Chondrocyte (in vitro differentiated cells): ENCODE data around the gene ARAP2. TPM values are rescaled to one million over a fixed set of nuclear protein-coding genes. Genes with fewer than 3 reads are reported as not detected.
"Not testable (repeated sequence)": the region's sequence is repeated elsewhere in the genome, so short reads cannot be mapped to it uniquely, and the experiment has no call there.

Experiments
- DNase-seq: peaks from one replicate; pipeline ENCODE4 v3.0.0; 2021; ENCODE audit warnings: mixed read lengths, low spot score
- H3K27ac Mint-ChIP-seq: one replicate; pipeline ENCODE4 v1.8.0; 2021; ENCODE audit warnings: mild to moderate bottlenecking, moderate library complexity, mixed read lengths; ENCODE audit not compliant: unreplicated experiment
- H3K27me3 Mint-ChIP-seq: 2 replicates; pipeline ENCODE4 v1.8.0; 2021; ENCODE audit warnings: low read depth, mixed read lengths
- H3K36me3 Mint-ChIP-seq: 2 replicates; pipeline ENCODE4 v1.8.0; 2021; ENCODE audit warnings: low read depth, mixed read lengths
- H3K4me1 Mint-ChIP-seq: 2 replicates; pipeline ENCODE4 v1.8.0; 2021; ENCODE audit warnings: low read depth, mild to moderate bottlenecking, mixed read lengths
- H3K4me3 Mint-ChIP-seq: one replicate; pipeline ENCODE4 v1.8.0; 2021; ENCODE audit warnings: mild to moderate bottlenecking, moderate library complexity, mixed read lengths; ENCODE audit not compliant: unreplicated experiment
- H3K9me3 Mint-ChIP-seq: 2 replicates; pipeline ENCODE4 v1.8.0; 2021; ENCODE audit warnings: low read depth, mixed read lengths
- total RNA-seq: library from RNA; stranded (reverse); gene quantifications from 3 replicates; pipeline ENCODE4 v1.2.1, GENCODE V29; 2021
- TF ChIP-seq, protein P1 (sequence below): fragments of 200-600 bp; sonication (generic); IDR thresholded peaks from 2 replicates; pipeline ENCODE4 v1.5.0; 2021; ENCODE audit warnings: antibody characterized with exemption, mild to moderate bottlenecking, moderate library complexity

ARAP2 gene
- total RNA-seq, 1 donor from 2014 or later = 1.6 TPM

DNA sequence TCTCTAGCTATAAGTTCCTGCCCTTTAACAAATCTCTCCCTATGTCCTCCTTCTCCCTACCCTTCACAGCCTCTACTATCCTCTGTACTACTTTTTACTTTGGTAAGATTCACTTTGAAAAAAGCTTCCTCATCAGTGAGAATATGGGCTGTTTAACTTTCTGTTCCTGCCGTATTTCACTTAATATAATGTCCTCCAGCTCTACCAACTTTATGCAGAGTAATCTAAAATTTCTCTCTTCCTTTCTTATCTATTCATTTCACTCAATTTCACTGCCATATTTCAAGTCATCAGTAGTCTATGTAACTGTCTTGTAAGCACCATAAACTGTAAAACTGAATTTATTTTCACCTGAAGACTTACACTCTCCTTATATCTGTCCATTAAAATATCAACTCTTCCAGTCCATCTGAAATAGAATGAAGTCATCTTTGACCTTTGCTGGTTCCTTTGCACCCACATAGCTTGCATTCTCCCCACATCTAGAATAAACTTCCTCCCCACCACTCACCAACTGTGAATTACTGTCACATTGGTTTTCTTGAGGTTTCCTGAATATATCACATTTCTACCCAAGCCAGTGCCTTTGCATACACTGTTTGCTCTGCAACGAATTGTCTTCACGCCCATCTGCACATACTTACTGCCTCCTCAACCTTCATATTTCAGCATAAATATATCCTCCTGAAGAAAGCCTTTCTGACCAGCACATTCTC lies 54.6 kb downstream of the ARAP2 start:
- H3K9me3 Mint-ChIP-seq = no peaks in the 10 kb centered on the region
- H3K36me3 Mint-ChIP-seq = no peaks in the 10 kb centered on the region
- H3K4me3 Mint-ChIP-seq = no peak overlapping the region
- H3K27ac Mint-ChIP-seq = no peak overlapping the region
- no peaks in the 10 kb centered on the region for H3K27me3 Mint-ChIP-seq
- DNase-seq = no peak
- TF ChIP-seq, protein P1, sequence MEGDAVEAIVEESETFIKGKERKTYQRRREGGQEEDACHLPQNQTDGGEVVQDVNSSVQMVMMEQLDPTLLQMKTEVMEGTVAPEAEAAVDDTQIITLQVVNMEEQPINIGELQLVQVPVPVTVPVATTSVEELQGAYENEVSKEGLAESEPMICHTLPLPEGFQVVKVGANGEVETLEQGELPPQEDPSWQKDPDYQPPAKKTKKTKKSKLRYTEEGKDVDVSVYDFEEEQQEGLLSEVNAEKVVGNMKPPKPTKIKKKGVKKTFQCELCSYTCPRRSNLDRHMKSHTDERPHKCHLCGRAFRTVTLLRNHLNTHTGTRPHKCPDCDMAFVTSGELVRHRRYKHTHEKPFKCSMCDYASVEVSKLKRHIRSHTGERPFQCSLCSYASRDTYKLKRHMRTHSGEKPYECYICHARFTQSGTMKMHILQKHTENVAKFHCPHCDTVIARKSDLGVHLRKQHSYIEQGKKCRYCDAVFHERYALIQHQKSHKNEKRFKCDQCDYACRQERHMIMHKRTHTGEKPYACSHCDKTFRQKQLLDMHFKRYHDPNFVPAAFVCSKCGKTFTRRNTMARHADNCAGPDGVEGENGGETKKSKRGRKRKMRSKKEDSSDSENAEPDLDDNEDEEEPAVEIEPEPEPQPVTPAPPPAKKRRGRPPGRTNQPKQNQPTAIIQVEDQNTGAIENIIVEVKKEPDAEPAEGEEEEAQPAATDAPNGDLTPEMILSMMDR = no peak
- peaks cover 6% of the 10 kb centered on the region for H3K4me1 Mint-ChIP-seq

GRCh38 chr4:36187723-36188333 lies 56.5 kb downstream of the ARAP2 start:
- DNase-seq = no peak
- H3K4me3 Mint-ChIP-seq = no peak overlapping the region
- no peaks in the 10 kb centered on the region for H3K36me3 Mint-ChIP-seq

GRCh38 chr4:36183665-36184393 lies 60.5 kb downstream of the ARAP2 start:
- Mint-ChIP-seq H3K27ac (no peak overlapping the region), H3K36me3 (no peaks in the 10 kb centered on the region), H3K9me3 (no peaks in the 10 kb centered on the region), H3K27me3 (no peaks in the 10 kb centered on the region), H3K4me1 (peaks cover under 1% of the 10 kb centered on the region), H3K4me3 (no peak overlapping the region)
- no peak for DNase-seq
- TF ChIP-seq, protein P1 = no peak

More at GRCh38 chr4:36187723-36188333, 56.5 kb downstream of the ARAP2 start:
- TF ChIP-seq, protein P1 = peak; percentile 96
- Mint-ChIP-seq H3K9me3 (no peaks in the 10 kb centered on the region), H3K4me1 (peaks cover 6% of the 10 kb centered on the region), H3K27ac (no peak overlapping the region), H3K27me3 (no peaks in the 10 kb centered on the region)

- TF ChIP-seq, protein P1 = no peak
- no peaks in the 10 kb centered on the region for H3K9me3 Mint-ChIP-seq
- peaks cover 6% of the 10 kb centered on the region for H3K4me1 Mint-ChIP-seq
- H3K27me3 Mint-ChIP-seq = no peaks in the 10 kb centered on the region
- no peak overlapping the region for H3K27ac Mint-ChIP-seq
- H3K36me3 Mint-ChIP-seq = no peaks in the 10 kb centered on the region
- no peak for DNase-seq
- H3K4me3 Mint-ChIP-seq = no peak overlapping the region
These were observed 61.1 kb downstream of the ARAP2 start for GRCh38 chr4:36183232-36183631.

GRCh38 chr4:36182315-36182714 lies 62.0 kb downstream of the ARAP2 start:
- not testable (repeated sequence) for H3K27ac Mint-ChIP-seq, H3K4me1 Mint-ChIP-seq, H3K9me3 Mint-ChIP-seq, H3K36me3 Mint-ChIP-seq, H3K4me3 Mint-ChIP-seq, DNase-seq, H3K27me3 Mint-ChIP-seq
